DND-41 (cell line): ENCODE data around the gene MFAP2.

ENCODE experiments used
- EZH2 ChIP-seq: IDR thresholded peaks from 3 replicates; pipeline ENCODE4 v1.6.1; 2012; ENCODE audit warnings: borderline replicate concordance, low read depth, mild to moderate bottlenecking, moderate library complexity, low read length, inconsistent platforms; ENCODE audit not compliant: severe bottlenecking
- TF ChIP-seq, protein P1 (sequence below): IDR thresholded peaks from 2 replicates; pipeline ENCODE4 v1.5.1; 2012; ENCODE audit warnings: borderline replicate concordance, low read length, moderate library complexity, mild to moderate bottlenecking; ENCODE audit not compliant: poor library complexity, severe bottlenecking; ENCODE audit errors: extremely low read depth

DNA sequence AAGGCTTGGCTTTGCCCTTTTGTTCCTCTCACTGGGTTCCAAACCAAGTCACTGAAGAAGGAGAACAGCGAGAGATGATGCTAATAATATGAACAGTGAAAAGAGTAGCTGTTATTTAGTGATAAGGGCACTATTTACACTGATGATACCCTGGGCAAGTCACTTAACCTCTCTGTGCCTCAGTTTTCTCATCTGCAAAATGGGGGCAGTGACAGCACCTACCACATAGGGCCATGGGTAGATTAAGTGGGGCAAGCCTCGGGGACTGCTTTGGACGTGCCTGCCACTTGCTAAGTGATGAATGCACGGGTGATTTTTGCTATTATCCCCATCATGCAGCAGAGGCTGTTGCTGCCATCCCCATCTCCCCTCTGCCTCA lies 22.1 kb upstream of the MFAP2 start:
- TF ChIP-seq, protein P1, sequence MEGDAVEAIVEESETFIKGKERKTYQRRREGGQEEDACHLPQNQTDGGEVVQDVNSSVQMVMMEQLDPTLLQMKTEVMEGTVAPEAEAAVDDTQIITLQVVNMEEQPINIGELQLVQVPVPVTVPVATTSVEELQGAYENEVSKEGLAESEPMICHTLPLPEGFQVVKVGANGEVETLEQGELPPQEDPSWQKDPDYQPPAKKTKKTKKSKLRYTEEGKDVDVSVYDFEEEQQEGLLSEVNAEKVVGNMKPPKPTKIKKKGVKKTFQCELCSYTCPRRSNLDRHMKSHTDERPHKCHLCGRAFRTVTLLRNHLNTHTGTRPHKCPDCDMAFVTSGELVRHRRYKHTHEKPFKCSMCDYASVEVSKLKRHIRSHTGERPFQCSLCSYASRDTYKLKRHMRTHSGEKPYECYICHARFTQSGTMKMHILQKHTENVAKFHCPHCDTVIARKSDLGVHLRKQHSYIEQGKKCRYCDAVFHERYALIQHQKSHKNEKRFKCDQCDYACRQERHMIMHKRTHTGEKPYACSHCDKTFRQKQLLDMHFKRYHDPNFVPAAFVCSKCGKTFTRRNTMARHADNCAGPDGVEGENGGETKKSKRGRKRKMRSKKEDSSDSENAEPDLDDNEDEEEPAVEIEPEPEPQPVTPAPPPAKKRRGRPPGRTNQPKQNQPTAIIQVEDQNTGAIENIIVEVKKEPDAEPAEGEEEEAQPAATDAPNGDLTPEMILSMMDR: no peak
- no peak for TF ChIP-seq EZH2
